CD4-positive, alpha-beta memory T cell (primary cell): Measurements from ENCODE around the gene ZNF768. TPM values are rescaled to one million over a fixed set of nuclear protein-coding genes. Genes with fewer than 3 reads are reported as not detected.

Experiments
- CTCF ChIA-PET: fragments of 350-600 bp; sonication (Branson Sonifier 250); formaldehyde crosslinking; loops from one replicate; lab custom pipeline; 2021; ENCODE audit warnings: inconsistent platforms; ENCODE audit not compliant: partially characterized antibody; lab: Charles Lee
- POLR2A ChIA-PET: fragments of 350-600 bp; sonication (Branson Sonifier 250); formaldehyde crosslinking; loops from one replicate; lab custom pipeline; 2021; ENCODE audit not compliant: partially characterized antibody; lab: Charles Lee
- DNase-seq, 5 donors: peaks; one replicate each; pipeline versions ENCODE4 v3.0.0 to v3.0.0-alpha.2; 2020 to 2022; ENCODE audit warnings: mixed read lengths in 1 of 5
- H3K27ac ChIP-seq: one replicate; pipeline ENCODE4 v1.7.0; 2013; ENCODE audit warnings: low read depth, low read length
- H3K27me3 ChIP-seq: 2 replicates; pipeline ENCODE4 v1.7.0; 2013; ENCODE audit warnings: mild to moderate bottlenecking, low read length, moderate library complexity; ENCODE audit not compliant: insufficient read depth
- H3K36me3 ChIP-seq: 2 replicates; pipeline ENCODE4 v1.7.0; 2013; ENCODE audit warnings: mild to moderate bottlenecking, low read length, moderate library complexity; ENCODE audit not compliant: insufficient read depth
- H3K4me1 ChIP-seq: 2 replicates; pipeline ENCODE4 v1.7.0; 2013; ENCODE audit warnings: mild to moderate bottlenecking, low read length, moderate library complexity; ENCODE audit not compliant: insufficient read depth
- H3K4me3 ChIP-seq, 2 donors: one replicate each; pipeline ENCODE4 v1.7.0; 2013; ENCODE audit warnings: low read length in 2 of 2, mild to moderate bottlenecking in 1 of 2
- H3K9me3 ChIP-seq, 2 donors: one replicate each; pipeline ENCODE4 v1.7.0; 2013; ENCODE audit warnings: low read length in 2 of 2, control low read depth in 1 of 2; ENCODE audit not compliant: control insufficient read depth in 1 of 2
- H3K27ac Mint-ChIP-seq, 7 donors: one replicate each; pipeline ENCODE4 v1.8.0; 2020 to 2021; ENCODE audit warnings: mixed read lengths in 7 of 7, mild to moderate bottlenecking in 6 of 7, inconsistent platforms in 3 of 7, moderate library complexity in 3 of 7
- H3K27me3 Mint-ChIP-seq, 2 donors: one replicate each; pipeline ENCODE4 v1.8.0; 2020 to 2021; ENCODE audit warnings: mixed read lengths in 2 of 2
- H3K36me3 Mint-ChIP-seq, 2 donors: one replicate each; pipeline ENCODE4 v1.8.0; 2020 to 2021; ENCODE audit warnings: mixed read lengths in 2 of 2, inconsistent platforms in 1 of 2, mild to moderate bottlenecking in 1 of 2
- H3K4me1 Mint-ChIP-seq, 4 donors: one replicate each; pipeline ENCODE4 v1.8.0; 2020 to 2021; ENCODE audit warnings: mixed read lengths in 4 of 4, mild to moderate bottlenecking in 1 of 4
- H3K4me3 Mint-ChIP-seq, 8 donors: one replicate each; pipeline ENCODE4 v1.8.0; 2020 to 2021; ENCODE audit warnings: mixed read lengths in 8 of 8, mild to moderate bottlenecking in 7 of 8, moderate library complexity in 6 of 8, inconsistent platforms in 3 of 8
- H3K9me3 Mint-ChIP-seq, 8 donors: one replicate each; pipeline ENCODE4 v1.8.0; 2020 to 2021; ENCODE audit warnings: mixed read lengths in 8 of 8, mild to moderate bottlenecking in 5 of 8, inconsistent platforms in 3 of 8, moderate library complexity in 1 of 8
- intact Hi-C: fragments of 100-400 bp; cut with micrococcal nuclease; formaldehyde crosslinking; loops from one replicate; pipeline ENCODE4 v1.15.1; 2023
- polyA plus RNA-seq, 2 donors: library from polyadenylated mRNA; unstranded; fragments of 300-500 nt; fragmentation: Illumina TruSeq; gene quantifications; one replicate each; pipeline ENCODE4 v1.2.3, GENCODE V29; 2021
- total RNA-seq, 2 experiments: library from RNA; stranded (reverse); gene quantifications; one replicate each; pipeline ENCODE4 v1.2.3, GENCODE V29; 2021

The ZNF768 gene
- total and polyA plus RNA-seq, 4 experiments from 2014 or later: 0.69 to 6.1 (median 3.8) TPM

GRCh38 chr16:30562021-30562420 lies 35.7 kb upstream of the ZNF768 start:
- Mint-ChIP-seq H3K4me1 (peaks cover 7 to 48% (median 23%) of the 10 kb centered on the region in 4 donors), H3K9me3 (peaks cover 0 to 2% (median 0%) of the 10 kb centered on the region in 8 donors), H3K36me3 (peaks cover 0 to 3% of the 10 kb centered on the region in 2 donors), H3K4me3 (peak overlapping the region; percentile 82 to 92 (median 86)), H3K27ac (peak overlapping the region in 3 of 7 donors; percentile 48 to 83 (median 72)), H3K27me3 (no peaks in the 10 kb centered on the region)
- CTCF ChIA-PET: interaction anchor here (0.7 to 2.2 kb wide), 5 partner anchors 26 to 113 kb away, joined by 5 to 8 read pairs (median 5); partner anchors contain the start of gene ZNF689
- peak overlapping the region; percentile 65 for H3K27ac ChIP-seq
- H3K4me3 ChIP-seq: no peak overlapping the region
- no peak for DNase-seq
- POLR2A ChIA-PET: interaction anchor here (1.0 to 13.9 kb wide), 10 partner anchors 9 to 97 kb away, joined by 3 to 457 read pairs (median 3); partner anchors contain the start of genes FBRS, ITGAL, ZNF688 and ZNF747
- peaks cover 31% of the 10 kb centered on the region for H3K4me1 ChIP-seq
- no peaks in the 10 kb centered on the region for H3K27me3 ChIP-seq
- no peaks in the 10 kb centered on the region for H3K9me3 ChIP-seq
- intact Hi-C loops: no loop called here
- no peaks in the 10 kb centered on the region for H3K36me3 ChIP-seq

DNA sequence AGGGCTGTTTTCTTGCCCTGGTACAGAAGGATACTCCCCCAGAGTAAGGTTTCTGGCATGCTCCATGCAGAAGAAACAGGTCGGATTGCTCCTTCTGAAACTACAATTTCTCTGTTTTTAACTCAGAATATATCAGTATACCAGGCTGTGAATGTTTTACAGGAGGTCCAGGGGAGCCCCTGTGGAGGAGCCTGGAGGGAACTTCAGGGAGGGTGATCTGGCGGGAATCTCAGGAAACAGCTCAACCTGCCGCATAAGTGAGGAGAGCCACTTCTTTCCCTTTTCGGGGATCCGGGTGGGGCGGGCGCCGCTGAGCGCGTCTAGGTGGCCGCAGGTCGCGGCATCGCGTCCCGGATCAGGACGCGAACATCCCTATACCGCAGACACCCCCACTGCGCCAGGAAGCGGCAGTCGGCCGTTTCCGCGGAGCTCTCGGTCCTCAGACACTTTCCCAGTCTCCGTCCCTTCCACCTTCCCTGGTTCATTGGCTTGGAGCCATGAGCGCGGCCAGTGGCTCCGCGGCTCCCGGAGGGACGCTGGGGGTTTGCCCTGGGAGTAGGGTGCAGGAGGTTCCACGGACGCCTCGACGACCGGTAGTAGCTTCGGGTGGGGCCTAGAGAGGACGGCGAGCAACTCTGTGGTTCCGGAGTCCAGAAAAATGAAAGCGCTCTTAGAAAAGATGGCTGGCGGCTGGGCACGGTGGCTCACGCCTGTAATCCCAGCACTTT lies 34.9 kb upstream of the ZNF768 start:
- ChIA-PET CTCF (interaction anchor here (0.7 to 2.2 kb wide), 4 partner anchors 26 to 112 kb away, joined by 5 to 8 read pairs (median 5); no protein-coding TSS in a partner anchor), POLR2A (interaction anchor here (0.6 to 13.9 kb wide), 13 partner anchors 8 to 153 kb away, joined by 3 to 457 read pairs (median 3); partner anchors contain the start of genes DCTPP1, FBRS, ITGAL and ZNF688)
- no peaks in the 10 kb centered on the region for H3K9me3 ChIP-seq
- H3K36me3 Mint-ChIP-seq: peaks cover 2 to 5% of the 10 kb centered on the region in 2 donors
- H3K27ac ChIP-seq: peak overlapping the region; percentile 65
- peak overlapping the region; percentile 29 to 35 for H3K4me3 ChIP-seq
- intact Hi-C loops: no loop called here
- H3K27ac Mint-ChIP-seq: peak overlapping the region; percentile 67 to 95 (median 85)
- no peaks in the 10 kb centered on the region for H3K27me3 Mint-ChIP-seq
- no peak for DNase-seq
- no peaks in the 10 kb centered on the region for H3K27me3 ChIP-seq
- H3K4me3 Mint-ChIP-seq: peak overlapping the region; percentile 82 to 92 (median 86)
- H3K4me1 Mint-ChIP-seq: peaks cover 7 to 48% (median 22%) of the 10 kb centered on the region in 4 donors
- peaks cover 0 to 2% (median 0%) of the 10 kb centered on the region in 8 donors for H3K9me3 Mint-ChIP-seq
- peaks cover 30% of the 10 kb centered on the region for H3K4me1 ChIP-seq
- H3K36me3 ChIP-seq: no peaks in the 10 kb centered on the region

DNA sequence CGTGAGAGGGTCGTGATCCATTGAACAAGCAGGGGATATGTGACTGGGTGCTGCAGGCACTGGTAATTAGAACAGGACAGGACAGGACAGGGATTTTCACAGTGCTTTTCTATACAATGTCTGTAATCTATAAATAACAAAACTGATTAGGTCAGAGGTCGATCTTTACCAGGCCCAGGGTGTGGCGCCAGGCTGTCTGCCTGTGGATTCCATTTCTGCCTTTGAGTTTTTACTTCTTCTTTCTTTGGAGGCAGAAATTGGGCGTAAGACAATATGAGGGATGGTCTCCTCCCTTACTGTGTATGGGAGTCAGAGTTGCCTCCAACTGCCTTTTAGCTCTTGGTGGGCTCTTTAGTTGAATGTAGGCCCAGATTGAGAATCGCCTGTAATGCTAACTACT lies 33.3 kb upstream of the ZNF768 start:
- peaks cover 6% of the 10 kb centered on the region for H3K36me3 ChIP-seq
- Mint-ChIP-seq H3K4me3 (peak overlapping the region in 5 of 8 donors; percentile 46 to 89 (median 74)), H3K36me3 (peaks cover 7 to 10% of the 10 kb centered on the region in 2 donors), H3K4me1 (peaks cover 9 to 41% (median 25%) of the 10 kb centered on the region in 4 donors), H3K27me3 (no peaks in the 10 kb centered on the region), H3K27ac (peak overlapping the region in 6 of 7 donors; percentile 30 to 97 (median 93)), H3K9me3 (peaks cover 0 to 2% (median 0%) of the 10 kb centered on the region in 8 donors)
- DNase-seq: no peak
- no peaks in the 10 kb centered on the region for H3K9me3 ChIP-seq
- H3K4me3 ChIP-seq: no peak overlapping the region
- ChIA-PET POLR2A (interaction anchor here (1.7 to 13.9 kb wide), 6 partner anchors 8 to 142 kb away, joined by 9 to 457 read pairs (median 50); partner anchors contain the start of genes DCTPP1, ZNF688 and ZNF747), CTCF (interaction anchor here (1.0 to 1.6 kb wide), 3 partner anchors 12 to 38 kb away, joined by 3 to 4 read pairs (median 4); partner anchors contain the start of gene ZNF688)
- intact Hi-C loops: loop anchor here (2.0 kb wide), 2 partner anchors 75 to 99 kb away; partner anchors contain the start of gene FBRS
- H3K27me3 ChIP-seq: no peaks in the 10 kb centered on the region
- no peak overlapping the region for H3K27ac ChIP-seq
- H3K4me1 ChIP-seq: peaks cover 40% of the 10 kb centered on the region

DNA sequence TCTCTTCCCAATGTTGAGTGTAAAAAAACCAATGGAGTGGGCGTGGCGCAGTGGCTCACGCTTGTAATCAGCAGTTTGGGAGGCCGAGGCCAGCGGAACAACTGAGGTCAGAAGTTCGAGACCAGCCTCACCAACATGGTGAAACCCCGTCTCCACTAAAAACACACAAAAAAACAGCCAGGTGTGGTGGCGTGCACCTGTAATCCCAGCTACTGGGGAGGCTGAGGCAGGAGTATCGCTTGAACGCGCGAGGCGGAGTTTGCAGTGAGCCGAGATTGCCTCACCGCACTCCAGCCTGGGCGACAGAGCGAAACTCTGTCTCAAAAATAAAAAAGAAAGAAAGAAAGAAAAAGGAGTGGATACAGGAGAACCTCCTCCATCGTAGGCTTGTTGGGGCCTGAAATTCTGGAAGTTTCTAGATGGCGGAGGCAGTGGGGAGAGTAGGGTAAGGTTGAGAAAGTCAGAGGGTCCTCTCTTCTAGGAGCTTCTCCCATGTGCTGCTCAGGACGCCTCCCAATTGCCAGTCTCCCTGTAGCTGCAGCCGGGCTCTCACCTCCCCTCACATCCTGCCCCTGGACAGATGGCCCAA lies 32.5 kb upstream of the ZNF768 start:
- Mint-ChIP-seq H3K36me3 (peaks cover 14% of the 10 kb centered on the region in 2 donors), H3K4me3 (peak overlapping the region; percentile 88 to 94 (median 92)), H3K9me3 (peaks cover 0 to 2% (median 0%) of the 10 kb centered on the region in 8 donors), H3K27ac (peak overlapping the region; percentile 92 to 97 (median 94)), H3K4me1 (peaks cover 12 to 48% (median 30%) of the 10 kb centered on the region in 4 donors), H3K27me3 (no peaks in the 10 kb centered on the region)
- POLR2A ChIA-PET: interaction anchor here (0.7 to 13.9 kb wide), 30 partner anchors 9 to 467 kb away, joined by 3 to 457 read pairs (median 7); partner anchors contain the start of genes DCTPP1, FBRS, ITGAL and PRR14
- CTCF ChIA-PET: interaction anchor here (0.6 to 3.0 kb wide), 15 partner anchors 8 to 135 kb away, joined by 3 to 101 read pairs (median 6); partner anchors contain the start of genes DCTPP1, ZNF688, ZNF747 and ZNF785
- Histone ChIP-seq H3K27ac (peak overlapping the region; percentile 95), H3K4me3 (peak overlapping the region in 1 of 2 donors; percentile 75), H3K9me3 (no peaks in the 10 kb centered on the region), H3K27me3 (no peaks in the 10 kb centered on the region), H3K36me3 (peaks cover 14% of the 10 kb centered on the region), H3K4me1 (peaks cover 47% of the 10 kb centered on the region)
- intact Hi-C loops: loop anchor here (1.0 to 2.0 kb wide), 8 partner anchors 13 to 139 kb away; partner anchors contain the start of genes DCTPP1, FBRS and ZNF785
- no peak for DNase-seq

GRCh38 chr16:30557957-30558788 lies 31.8 kb upstream of the ZNF768 start, which contains the start of gene ZNF764:
Gene ZNF764, minus strand, starts transcription at chr16:30558374. Its CDS starts 192 bp downstream, at chr16:30558182.
- peaks cover 54% of the 10 kb centered on the region for H3K4me1 ChIP-seq

More at GRCh38 chr16:30557957-30558788, 31.8 kb upstream of the ZNF768 start, which contains the start of gene ZNF764:
- ChIA-PET CTCF (interaction anchor here (0.6 to 3.0 kb wide), 19 partner anchors 8 to 136 kb away, joined by 3 to 101 read pairs (median 5); partner anchors contain the start of genes DCTPP1, PRR14, ZNF688 and ZNF747), POLR2A (interaction anchor here (0.6 to 13.9 kb wide), 34 partner anchors 9 to 466 kb away, joined by 3 to 457 read pairs (median 5); partner anchors contain the start of genes DCTPP1, FBRS, ITGAL and PRR14)
- Mint-ChIP-seq H3K9me3 (peaks cover 0 to 2% (median 0%) of the 10 kb centered on the region in 8 donors), H3K36me3 (peaks cover 20 to 21% of the 10 kb centered on the region in 2 donors), H3K27ac (peak within 1 kb of the TSS; percentile 93 to 97 (median 95)), H3K27me3 (no peaks in the 10 kb centered on the region), H3K4me1 (peaks cover 19 to 55% (median 37%) of the 10 kb centered on the region in 4 donors), H3K4me3 (peak within 1 kb of the TSS; percentile 88 to 94 (median 92))
- peak; percentile 94 to 98 (median 96) for DNase-seq
- Histone ChIP-seq H3K27me3 (no peaks in the 10 kb centered on the region), H3K27ac (peak within 1 kb of the TSS; percentile 95), H3K4me3 (peak within 1 kb of the TSS; percentile 58 to 75), H3K36me3 (peaks cover 21% of the 10 kb centered on the region), H3K9me3 (no peaks in the 10 kb centered on the region)
- intact Hi-C loops: loop anchor here (1.0 to 2.0 kb wide), 8 partner anchors 14 to 140 kb away; partner anchors contain the start of genes DCTPP1, FBRS and ZNF785
